Left forelimb (tissue), 1 donor: ENCODE data around the gene UCP2.

ENCODE experiments used
- DNase-seq: peaks from one replicate; pipeline ENCODE4 v3.0.0-alpha.2; 2018; ENCODE audit warnings: low spot score

UCP2 gene

GRCh38 chr11:74010306-74011300 is 28.0 kb upstream of the UCP2 start:
- peak; percentile 47 for DNase-seq

- no peak for DNase-seq
These were observed 27.1 kb upstream of the UCP2 start for GRCh38 chr11:74009675-74010305.

- no peak for DNase-seq
These were observed 26.5 kb upstream of the UCP2 start for GRCh38 chr11:74009230-74009547.

- no peak for DNase-seq
These were observed 26.0 kb upstream of the UCP2 start, which contains the start of gene UCP3 for GRCh38 chr11:74008373-74009229. Gene UCP3, minus strand, starts transcription at chr11:74009085. Its CDS starts 2,043 bp downstream, at chr11:74007042.

- no peak for DNase-seq
These were observed 25.2 kb upstream of the UCP2 start for GRCh38 chr11:74007691-74008372.

- DNase-seq: no peak
These were observed 24.2 kb upstream of the UCP2 start for GRCh38 chr11:74006743-74007304.

- no peak for DNase-seq
These were observed 23.3 kb upstream of the UCP2 start for GRCh38 chr11:74005721-74006517.

- no peak for DNase-seq
These were observed 22.3 kb upstream of the UCP2 start for GRCh38 chr11:74004759-74005615.

GRCh38 chr11:74004046-74004695 is 21.5 kb upstream of the UCP2 start:
- no peak for DNase-seq

- no peak for DNase-seq
These were observed 20.2 kb upstream of the UCP2 start for GRCh38 chr11:74002832-74003231.

GRCh38 chr11:74001822-74002286 is 19.2 kb upstream of the UCP2 start:
- no peak for DNase-seq

GRCh38 chr11:74000307-74001133 is 17.9 kb upstream of the UCP2 start:
- DNase-seq: no peak

- no peak for DNase-seq
These were observed 17.1 kb upstream of the UCP2 start for GRCh38 chr11:73999581-74000306.

- no peak for DNase-seq
These were observed 16.4 kb upstream of the UCP2 start for GRCh38 chr11:73998846-73999575.

- no peak for DNase-seq
These were observed 14.6 kb upstream of the UCP2 start for GRCh38 chr11:73997120-73997770.

- no peak for DNase-seq
These were observed 13.6 kb upstream of the UCP2 start for GRCh38 chr11:73996161-73996747.
